ENCODE data around the gene ANGEL1. TPM values are rescaled to one million over a fixed set of nuclear protein-coding genes. Genes with fewer than 3 reads are reported as not detected.

Gene ANGEL1
- total RNA-seq, 4 donors from 2014 or later = 10.9 to 23.8 (median 17.4) TPM

DNA sequence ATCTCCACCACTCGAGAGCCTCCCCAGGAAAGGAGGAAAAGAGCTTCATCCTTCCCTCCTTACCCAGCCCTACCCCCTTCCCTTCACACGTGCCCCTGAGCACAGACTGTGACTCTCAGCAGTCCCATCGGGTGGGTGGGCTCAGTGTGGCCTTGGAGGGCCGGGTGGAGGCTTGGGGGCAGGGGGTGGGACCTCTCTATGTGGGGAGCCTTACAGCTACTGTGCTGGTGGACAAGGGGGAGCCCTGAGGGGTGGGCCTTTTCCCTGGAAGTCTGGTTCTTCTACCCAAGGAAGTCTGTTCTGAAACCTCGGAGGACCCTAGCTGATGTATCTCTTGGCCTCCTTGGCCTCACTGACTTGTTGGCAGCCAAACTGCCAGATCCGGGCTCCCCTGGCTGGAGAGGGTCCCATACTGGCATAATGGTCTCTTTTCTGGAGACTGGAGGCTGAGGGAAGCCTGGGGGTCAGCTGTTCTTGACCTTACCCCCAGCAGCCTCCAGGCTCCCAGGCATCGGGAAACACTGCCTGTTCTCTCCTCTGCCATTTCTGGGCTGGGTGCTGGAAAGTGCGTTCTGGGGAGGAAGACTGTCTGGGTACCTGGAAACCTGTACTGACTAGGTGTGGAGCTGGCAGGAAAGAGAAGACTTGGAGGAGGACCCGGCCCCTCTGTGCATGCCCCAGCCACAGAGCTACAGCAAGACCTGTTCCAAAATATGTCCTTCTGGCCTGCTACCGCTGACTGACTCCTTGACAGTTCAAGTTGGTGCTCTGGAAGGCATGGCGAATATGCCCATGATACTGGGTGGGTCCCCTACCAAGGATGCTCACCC, 43.8 kb downstream of the ANGEL1 start:
- TF ChIP-seq, protein P1, sequence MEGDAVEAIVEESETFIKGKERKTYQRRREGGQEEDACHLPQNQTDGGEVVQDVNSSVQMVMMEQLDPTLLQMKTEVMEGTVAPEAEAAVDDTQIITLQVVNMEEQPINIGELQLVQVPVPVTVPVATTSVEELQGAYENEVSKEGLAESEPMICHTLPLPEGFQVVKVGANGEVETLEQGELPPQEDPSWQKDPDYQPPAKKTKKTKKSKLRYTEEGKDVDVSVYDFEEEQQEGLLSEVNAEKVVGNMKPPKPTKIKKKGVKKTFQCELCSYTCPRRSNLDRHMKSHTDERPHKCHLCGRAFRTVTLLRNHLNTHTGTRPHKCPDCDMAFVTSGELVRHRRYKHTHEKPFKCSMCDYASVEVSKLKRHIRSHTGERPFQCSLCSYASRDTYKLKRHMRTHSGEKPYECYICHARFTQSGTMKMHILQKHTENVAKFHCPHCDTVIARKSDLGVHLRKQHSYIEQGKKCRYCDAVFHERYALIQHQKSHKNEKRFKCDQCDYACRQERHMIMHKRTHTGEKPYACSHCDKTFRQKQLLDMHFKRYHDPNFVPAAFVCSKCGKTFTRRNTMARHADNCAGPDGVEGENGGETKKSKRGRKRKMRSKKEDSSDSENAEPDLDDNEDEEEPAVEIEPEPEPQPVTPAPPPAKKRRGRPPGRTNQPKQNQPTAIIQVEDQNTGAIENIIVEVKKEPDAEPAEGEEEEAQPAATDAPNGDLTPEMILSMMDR (IDR thresholded peaks at IDR 0.05; ENCODE audit: low read depth) = no peak

DNA sequence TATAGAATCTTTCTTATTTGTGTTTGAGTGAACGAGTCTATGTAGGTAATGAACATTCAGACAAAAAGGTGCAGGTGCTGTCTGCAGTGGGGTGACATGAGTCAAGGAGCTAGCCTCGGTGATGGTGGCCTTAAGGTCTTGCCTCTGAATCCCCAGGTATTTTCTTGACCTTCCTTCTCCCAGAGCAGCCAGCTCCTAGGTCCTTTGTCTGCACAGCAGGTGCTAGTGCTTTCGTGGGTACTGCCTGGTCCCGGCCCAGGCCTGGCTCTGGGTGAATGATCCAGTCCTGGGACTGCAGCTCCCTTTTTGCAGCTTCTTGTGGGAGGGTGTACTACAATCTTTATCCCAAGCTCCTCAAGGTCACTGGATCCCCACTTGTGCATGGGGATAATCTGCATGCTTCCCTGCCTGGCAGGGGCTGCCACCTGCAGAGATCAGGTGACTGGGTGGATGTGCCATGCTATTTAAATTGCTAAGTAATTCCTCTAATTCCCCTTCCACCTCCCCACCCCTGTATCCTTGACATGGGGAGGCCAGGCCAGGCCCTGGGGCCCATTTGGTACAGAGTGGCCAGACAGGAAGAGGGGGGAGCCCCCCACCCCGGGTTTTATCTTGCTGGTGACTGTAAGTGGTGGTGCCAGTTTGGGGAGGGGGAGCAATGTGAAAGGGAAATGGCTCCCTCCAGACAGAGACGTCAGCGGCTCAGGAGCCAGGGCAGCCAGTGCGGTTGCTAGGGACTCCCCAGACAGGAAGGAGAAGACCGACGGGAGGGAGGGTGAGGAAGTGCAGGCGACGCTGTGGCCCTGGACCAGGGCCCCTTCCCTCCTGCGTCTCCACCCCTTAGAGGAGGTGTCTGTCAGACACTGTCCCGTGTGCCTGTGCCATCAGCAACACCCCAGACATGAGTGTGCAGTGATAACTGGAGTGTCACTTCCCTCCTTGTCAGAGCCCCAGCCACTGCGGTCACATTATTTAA, 44.7 kb downstream of the ANGEL1 start:
- TF ChIP-seq, protein P1 (IDR thresholded peaks at IDR 0.05; ENCODE audit: low read depth) = no peak

DNA sequence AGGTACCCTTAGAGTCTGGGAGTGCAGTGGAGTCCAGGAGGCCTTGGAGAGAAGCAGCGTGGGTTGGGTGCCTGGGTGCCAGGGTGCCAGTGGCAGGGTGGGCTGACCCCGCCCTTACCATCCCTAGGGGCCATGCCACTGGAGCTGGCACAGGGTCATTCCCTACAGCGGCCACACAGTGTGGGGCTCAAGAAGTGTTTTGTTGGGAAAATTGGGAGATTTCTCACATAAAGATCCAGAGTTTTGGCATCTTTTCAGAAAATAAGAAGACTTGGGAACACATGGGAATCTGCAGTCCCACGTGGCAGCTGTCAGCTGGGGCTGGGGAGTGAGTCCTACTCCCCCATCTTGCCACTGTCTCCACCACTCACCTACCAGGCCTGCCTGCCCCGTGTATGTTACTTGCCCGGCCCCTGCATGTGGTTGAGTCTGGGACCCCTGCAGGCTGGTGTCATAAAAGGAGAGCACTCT, 47.2 kb downstream of the ANGEL1 start:
- TF ChIP-seq, protein P1 (IDR thresholded peaks at IDR 0.05; ENCODE audit: low read depth) = no peak

DNA sequence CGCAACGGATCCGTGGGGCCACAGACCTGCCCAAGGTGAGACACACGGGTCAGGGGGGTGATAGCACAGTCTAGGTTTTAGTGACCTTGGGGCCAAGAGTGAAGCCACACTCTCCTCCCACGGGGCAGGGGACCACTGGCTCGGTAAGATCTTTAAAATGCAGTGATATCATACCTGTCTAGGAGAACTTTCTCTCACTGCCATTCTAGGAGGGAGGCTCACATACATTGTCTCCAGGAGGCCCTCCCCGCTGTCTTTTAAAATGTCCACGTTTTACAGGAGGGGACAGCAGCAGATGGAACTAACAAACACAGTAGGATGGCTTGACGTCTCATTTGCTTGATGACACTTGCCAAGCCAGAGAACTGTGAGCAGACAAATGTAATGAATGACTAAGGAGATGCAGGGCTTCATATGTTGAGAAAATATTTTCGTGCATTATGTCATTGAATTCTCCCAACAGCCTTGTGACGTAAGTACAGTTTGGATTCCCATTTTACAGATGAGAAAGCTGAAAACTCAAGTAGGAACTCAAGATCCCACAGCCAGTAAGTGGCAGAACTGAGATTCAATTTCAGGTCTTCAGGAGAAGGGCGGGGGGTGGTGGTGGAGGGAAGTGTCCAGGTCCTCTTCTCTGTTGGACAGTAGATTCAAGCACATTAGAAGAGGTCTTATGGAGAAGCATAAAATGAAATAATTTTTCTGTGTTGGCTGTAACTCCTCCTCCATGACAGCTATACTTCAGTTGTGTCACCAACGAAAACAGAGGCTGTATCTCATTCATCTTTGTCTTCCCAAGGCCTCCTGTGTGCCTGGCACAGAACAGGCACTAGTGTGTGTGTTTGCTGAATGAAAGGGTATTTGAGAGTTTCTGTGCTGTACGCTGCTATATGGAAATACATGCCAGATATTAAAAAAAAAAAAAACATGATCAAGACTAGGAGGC, 49.3 kb downstream of the ANGEL1 start:
- TF ChIP-seq, protein P1 (IDR thresholded peaks at IDR 0.05; ENCODE audit: low read depth) = no peak

DNA sequence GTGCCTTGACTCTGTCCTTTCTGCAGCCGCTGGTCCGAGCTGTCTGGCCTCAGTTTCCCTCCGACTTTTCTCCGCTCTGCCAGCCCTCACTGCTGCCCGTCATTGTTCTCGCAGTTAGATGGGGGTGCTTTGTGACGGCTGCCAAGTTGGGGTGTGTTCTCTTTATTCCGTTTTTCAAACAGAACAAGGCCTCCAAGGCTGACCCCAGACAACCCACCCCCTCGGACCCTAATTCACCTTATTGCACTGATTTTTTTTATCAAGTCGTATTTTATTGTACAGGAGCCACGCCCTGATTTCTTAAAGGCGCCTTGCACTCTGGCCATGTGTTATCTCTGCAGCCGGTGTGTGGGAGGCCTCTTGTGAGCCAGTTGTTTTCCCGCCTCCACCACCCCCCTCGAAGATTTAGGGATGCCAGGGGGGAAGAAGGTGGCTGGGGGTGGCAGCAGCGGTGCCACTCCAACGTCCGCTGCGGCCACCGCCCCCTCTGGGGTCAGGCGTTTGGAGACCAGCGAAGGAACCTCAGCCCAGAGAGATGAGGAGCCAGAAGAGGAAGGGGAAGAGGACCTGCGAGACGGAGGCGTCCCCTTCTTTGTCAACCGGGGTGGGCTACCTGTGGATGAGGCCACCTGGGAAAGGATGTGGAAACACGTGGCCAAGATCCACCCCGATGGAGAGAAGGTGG, 50.1 kb downstream of the ANGEL1 start:
- TF ChIP-seq, protein P1 (IDR thresholded peaks at IDR 0.05; ENCODE audit: low read depth) = no peak

DNA sequence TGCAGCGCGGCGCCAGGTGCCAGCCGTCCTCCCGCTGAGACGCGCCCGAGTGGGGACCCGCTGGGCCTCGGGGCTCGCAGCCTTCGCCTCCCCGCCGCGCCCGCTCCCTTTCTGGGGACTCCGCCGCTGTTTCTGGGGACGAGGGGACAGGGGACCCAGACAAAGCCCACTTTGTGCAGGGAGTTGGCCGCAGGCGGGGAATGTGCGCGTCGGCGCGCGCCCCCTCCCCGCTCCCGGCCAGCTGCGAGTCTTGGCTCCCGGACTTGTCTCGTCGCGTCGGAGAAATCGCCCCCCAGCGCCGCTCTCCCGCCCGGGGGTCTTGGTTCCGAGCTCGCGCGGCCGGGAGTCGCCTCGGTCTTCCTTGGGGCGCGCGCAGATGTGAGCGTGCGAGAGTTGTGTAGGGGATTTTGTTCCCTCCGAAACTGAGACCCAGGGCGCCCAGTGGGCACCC, 50.7 kb downstream of the ANGEL1 start:
- TF ChIP-seq, protein P1 (IDR thresholded peaks at IDR 0.05; ENCODE audit: low read depth) = no peak

Measured in subcutaneous adipose tissue (tissue), 4 donors.